ENCODE results near the gene TMEM88. TPM values are rescaled to one million over a fixed set of nuclear protein-coding genes. Genes with fewer than 3 reads are reported as not detected.

TMEM88 gene
- total RNA-seq, 1 donor from 2014 or later: 15.4 TPM

DNA sequence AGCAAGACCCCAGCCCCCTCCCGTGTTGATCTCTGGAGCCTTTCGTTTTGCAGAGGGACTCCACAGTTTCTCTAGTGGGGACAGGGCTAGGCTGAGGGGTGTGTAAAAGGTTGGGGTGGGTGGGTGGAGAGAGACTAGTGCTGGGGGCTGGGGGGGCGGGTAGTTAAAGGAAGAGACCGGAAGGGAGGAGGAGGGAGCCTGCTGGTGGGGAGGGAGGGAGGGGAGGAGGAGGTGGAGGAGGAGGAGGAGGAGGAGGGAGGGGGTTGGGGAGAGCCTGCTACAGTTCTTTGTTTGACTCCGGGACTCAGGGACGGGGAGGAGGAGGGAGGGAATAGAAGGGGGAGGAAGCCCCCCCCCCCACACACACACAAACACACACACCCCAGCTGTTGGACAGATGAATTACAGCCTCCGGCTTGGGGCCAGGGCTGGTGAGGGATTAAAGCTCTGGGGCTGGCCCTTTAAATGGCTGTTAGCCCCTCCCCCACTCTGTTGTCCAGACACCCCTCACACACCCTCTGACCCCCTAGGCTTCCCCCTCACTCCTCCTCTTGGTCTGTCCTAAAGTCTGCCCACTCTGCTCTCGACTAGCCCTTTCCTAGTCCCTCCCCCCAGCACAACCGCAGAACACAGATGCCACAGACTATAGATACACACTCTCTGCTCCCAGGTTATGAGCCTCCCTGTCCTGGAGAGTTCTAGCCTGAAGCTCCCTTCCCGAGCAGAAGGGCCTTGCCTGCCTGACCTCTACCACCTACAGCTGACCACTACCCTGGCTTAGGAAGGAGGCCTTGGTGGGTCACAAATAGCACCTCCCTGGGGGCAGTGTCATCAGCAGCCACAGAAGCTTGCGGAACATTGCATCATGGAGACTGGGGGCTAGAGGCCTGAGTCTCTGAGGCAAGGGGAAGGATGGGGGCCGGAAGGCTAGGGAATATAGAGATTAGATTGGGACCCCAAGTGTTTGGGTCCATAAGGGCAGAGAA is 16.5 kb upstream of the TMEM88 start:
- peaks cover 63% of the 10 kb centered on the region for H3K4me1 Mint-ChIP-seq
- peak overlapping the region; percentile 98 for H3K27ac Mint-ChIP-seq
- no peak for DNase-seq (ENCODE audit: low spot score in 2 of 2, unreplicated experiment in 2 of 2)
- H3K27me3 Mint-ChIP-seq (ENCODE audit: low read depth): no peaks in the 10 kb centered on the region
- H3K36me3 Mint-ChIP-seq: peaks cover 4% of the 10 kb centered on the region
- no peaks in the 10 kb centered on the region for H3K9me3 Mint-ChIP-seq
- TF ChIP-seq, protein P1, sequence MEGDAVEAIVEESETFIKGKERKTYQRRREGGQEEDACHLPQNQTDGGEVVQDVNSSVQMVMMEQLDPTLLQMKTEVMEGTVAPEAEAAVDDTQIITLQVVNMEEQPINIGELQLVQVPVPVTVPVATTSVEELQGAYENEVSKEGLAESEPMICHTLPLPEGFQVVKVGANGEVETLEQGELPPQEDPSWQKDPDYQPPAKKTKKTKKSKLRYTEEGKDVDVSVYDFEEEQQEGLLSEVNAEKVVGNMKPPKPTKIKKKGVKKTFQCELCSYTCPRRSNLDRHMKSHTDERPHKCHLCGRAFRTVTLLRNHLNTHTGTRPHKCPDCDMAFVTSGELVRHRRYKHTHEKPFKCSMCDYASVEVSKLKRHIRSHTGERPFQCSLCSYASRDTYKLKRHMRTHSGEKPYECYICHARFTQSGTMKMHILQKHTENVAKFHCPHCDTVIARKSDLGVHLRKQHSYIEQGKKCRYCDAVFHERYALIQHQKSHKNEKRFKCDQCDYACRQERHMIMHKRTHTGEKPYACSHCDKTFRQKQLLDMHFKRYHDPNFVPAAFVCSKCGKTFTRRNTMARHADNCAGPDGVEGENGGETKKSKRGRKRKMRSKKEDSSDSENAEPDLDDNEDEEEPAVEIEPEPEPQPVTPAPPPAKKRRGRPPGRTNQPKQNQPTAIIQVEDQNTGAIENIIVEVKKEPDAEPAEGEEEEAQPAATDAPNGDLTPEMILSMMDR (IDR thresholded peaks at IDR 0.05; ENCODE audit: unreplicated experiment): no peak
- H3K4me3 Mint-ChIP-seq: peak overlapping the region; percentile 96

DNA sequence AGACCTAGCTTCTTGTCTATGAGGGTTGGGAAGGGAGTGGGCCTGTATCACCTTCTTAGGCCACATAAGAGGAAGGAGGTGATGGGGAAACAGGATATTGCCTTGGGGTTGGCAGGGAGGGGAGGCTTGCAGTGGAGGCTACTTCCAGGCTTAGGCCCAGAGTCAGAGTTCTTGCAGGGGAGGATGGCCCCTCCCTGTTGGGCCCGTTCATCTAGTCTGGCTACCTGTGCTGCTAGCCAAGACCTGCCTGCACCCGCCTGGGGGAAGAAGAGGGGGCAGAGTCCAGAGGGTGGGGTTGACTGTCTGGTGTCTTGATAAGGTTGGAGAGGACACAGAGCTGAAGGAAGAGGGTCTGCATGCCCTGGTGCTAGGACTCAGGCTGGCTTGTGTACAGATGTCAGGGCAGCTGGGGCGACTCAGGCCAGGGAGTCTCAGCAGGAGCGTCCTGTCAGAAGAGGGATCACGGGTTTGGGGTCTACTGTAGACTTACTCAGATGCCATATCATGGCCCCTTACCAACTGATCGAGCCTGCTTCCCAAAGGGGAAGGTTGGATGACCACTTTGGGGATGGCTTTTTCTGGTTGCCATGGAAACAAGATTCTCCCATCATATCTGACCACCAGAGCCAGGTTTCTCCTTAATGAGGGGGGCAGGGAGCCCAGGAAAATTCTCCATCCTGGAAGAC is 15.5 kb upstream of the TMEM88 start:
- H3K9me3 Mint-ChIP-seq: no peaks in the 10 kb centered on the region
- H3K27me3 Mint-ChIP-seq (ENCODE audit: low read depth): no peaks in the 10 kb centered on the region
- TF ChIP-seq, protein P1 (IDR thresholded peaks at IDR 0.05; ENCODE audit: unreplicated experiment): no peak
- peak overlapping the region; percentile 98 for H3K27ac Mint-ChIP-seq
- H3K4me3 Mint-ChIP-seq: peak overlapping the region; percentile 96
- no peak for DNase-seq (ENCODE audit: low spot score in 2 of 2, unreplicated experiment in 2 of 2)
- H3K4me1 Mint-ChIP-seq: peaks cover 60% of the 10 kb centered on the region
- peaks cover 4% of the 10 kb centered on the region for H3K36me3 Mint-ChIP-seq

DNA sequence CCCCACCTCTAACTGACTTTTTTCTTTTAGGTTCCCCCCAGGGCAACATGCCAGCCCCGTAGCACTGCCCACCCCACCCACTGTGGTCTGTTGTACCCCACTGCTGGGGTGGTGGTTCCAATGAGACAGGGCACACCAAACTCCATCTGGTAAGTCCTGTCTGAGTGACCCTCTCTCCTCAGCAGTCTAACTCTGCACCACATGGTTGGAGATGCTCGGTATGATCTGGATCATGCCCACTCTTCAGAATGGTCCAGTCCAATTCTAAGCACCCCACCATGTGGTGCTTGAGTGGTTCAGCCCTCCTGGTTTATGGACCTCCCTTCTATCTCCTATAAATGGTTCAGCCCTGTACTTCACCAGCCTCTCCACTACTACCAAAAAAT is 15.0 kb upstream of the TMEM88 start:
- Mint-ChIP-seq H3K9me3 (no peaks in the 10 kb centered on the region), H3K36me3 (peaks cover 4% of the 10 kb centered on the region), H3K27ac (peak overlapping the region; percentile 98)

DNA sequence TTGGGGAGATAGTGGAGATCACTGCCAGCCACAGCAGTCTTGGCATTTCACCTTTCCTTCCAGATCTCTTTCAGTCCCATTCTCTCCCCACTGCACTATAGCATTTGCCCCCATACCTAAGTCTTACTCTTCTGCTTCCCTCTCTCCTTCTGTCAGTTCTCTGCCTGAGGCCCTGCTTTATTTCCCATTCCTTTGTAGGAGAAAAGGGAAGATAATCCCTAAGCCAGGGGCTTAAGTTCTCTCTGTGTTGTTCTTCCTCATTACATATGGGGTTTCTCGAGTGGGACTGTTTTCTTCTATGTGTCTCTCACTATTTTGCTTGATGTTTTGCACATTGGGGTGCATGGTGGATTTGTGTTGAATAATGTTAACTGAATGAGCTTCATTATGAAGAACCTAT is 14.4 kb upstream of the TMEM88 start:
- TF ChIP-seq, protein P1 (IDR thresholded peaks at IDR 0.05; ENCODE audit: unreplicated experiment): no peak
- Mint-ChIP-seq H3K36me3 (peaks cover 4% of the 10 kb centered on the region), H3K4me3 (peak overlapping the region; percentile 95), H3K4me1 (peaks cover 58% of the 10 kb centered on the region), H3K27me3 (ENCODE audit: low read depth) (no peaks in the 10 kb centered on the region), H3K27ac (peak overlapping the region; percentile 98), H3K9me3 (no peaks in the 10 kb centered on the region)
- DNase-seq (ENCODE audit: low spot score in 2 of 2, unreplicated experiment in 2 of 2): no peak

More for the DNA sequence above, 15.0 kb upstream of the TMEM88 start:
- Mint-ChIP-seq H3K27me3 (ENCODE audit: low read depth) (no peaks in the 10 kb centered on the region), H3K4me3 (peak overlapping the region; percentile 96), H3K4me1 (peaks cover 60% of the 10 kb centered on the region)
- no peak for DNase-seq (ENCODE audit: low spot score in 2 of 2, unreplicated experiment in 2 of 2)
- TF ChIP-seq, protein P1 (IDR thresholded peaks at IDR 0.05; ENCODE audit: unreplicated experiment): no peak

DNA sequence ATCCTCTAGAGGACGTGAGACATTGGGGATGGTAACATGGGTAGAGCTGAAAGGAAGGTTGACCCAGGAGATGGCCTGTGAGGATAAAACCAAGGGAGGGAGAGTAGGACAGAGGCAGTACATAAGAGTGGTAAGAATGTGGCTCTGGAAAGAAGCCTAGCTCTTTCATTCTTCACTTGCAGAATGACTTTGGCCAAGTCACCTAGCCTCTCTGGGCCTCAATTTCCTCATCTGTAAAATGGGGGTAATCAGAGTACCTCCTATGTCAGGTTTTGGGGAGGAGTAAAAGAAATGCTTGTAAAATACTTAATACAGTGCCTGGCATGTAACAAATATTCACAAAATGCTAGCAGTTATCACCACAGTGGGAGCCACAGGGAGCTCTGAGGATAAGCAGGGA is 14.0 kb upstream of the TMEM88 start:
- Mint-ChIP-seq H3K4me1 (peaks cover 60% of the 10 kb centered on the region), H3K9me3 (no peaks in the 10 kb centered on the region), H3K27me3 (ENCODE audit: low read depth) (no peaks in the 10 kb centered on the region), H3K4me3 (peak overlapping the region; percentile 95), H3K36me3 (peaks cover 4% of the 10 kb centered on the region), H3K27ac (peak overlapping the region; percentile 98)
- TF ChIP-seq, protein P1 (IDR thresholded peaks at IDR 0.05; ENCODE audit: unreplicated experiment): no peak
- DNase-seq (ENCODE audit: low spot score in 2 of 2, unreplicated experiment in 2 of 2): no peak
